GM19328 (cell line): Measurements from ENCODE around the gene PSRC1.
"Not testable (repeated sequence)": the region's sequence is repeated elsewhere in the genome, so short reads cannot be mapped to it uniquely, and the experiment has no call there.

Experiments
- ATAC-seq: cut with Tn5 transposase; IDR thresholded peaks from one replicate; pipeline ENCODE4 v1.9.1; 2021; ENCODE audit warnings: mild to moderate bottlenecking, moderate library complexity; ENCODE audit not compliant: unreplicated experiment

PSRC1 gene

GRCh38 chr1:109282952-109283747 lies at the start of gene PSRC1:
PSRC1 (minus strand) TSS chr1:109283145.
- peak; percentile 96 for ATAC-seq

DNA sequence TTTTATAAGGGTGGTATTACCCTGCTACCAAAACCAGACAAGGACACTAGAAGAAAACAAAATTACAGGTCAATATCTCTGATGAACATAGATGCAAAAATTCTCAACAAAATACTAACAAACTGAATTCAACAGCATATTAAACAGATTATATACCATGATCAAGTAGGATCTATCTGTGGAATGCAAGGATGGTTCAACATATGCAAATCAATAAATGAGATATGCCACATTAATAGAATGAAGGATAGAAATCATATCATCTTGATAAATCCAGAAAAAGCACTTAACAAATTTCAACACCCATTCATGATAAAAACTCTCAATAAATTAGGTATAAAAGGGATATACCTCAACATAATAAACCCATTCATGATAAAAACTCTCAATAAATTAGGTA lies 48.2 kb upstream of the PSRC1 start:
- ATAC-seq = no peak

DNA sequence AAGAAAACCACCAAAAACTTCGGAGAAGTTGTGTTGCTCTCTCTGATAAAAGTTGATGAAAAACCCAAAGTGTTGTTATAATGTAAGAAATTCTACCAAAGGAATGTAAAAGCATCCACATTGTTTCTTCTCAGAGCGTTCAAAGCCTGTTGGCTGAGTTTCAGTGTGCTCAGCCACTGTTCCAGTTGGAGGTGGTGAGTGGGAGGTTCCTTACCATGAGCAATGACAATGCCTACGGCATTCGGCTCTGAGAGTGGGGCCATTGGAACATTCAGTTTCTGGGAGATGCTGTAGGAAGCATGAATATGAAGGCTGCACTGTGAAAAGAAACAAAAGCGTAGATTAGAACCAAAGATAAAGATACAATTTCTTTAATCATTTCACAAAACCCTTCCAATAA lies 44.3 kb upstream of the PSRC1 start:
- ATAC-seq = no peak

DNA sequence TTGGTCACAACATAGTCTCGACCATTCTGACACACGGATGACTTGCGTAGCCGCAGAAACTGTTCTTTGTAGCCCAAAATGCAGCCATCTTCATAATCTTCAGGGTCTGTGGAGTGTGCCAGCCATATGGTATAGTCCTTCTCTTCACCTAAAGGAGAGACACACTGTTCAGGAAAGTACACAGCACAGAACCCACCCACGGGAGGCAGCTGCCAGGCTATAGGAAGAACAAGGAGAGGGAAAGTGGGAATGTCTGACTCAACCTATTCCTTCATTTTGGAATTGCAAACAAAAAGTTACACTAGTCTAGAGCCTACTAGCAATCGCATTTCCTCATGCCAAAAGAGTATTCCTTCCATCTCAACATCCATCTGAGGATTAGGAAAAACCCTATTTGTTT lies 40.0 kb upstream of the PSRC1 start:
- ATAC-seq = no peak

- no peak for ATAC-seq
These were observed 36.2 kb upstream of the PSRC1 start for GRCh38 chr1:109319114-109319513.

DNA sequence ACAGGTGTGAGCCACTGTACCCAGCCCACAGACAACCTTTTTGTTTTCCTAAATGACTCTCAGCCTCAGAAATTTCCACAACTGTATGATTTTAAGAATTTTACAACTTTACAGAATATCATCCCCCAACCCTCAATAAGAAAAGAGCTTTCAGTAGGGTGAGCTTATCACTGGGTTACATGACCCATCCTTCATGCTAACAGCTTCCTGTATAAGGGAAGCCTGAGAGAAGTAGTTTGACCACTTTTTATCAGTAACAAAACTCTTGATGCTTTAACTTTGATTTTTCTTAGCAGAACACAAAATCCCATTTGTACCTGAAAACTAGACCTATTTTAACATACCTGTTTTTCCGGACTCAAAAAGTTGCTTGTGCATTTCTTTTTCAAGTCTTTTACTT lies 33.6 kb upstream of the PSRC1 start:
- no peak for ATAC-seq

DNA sequence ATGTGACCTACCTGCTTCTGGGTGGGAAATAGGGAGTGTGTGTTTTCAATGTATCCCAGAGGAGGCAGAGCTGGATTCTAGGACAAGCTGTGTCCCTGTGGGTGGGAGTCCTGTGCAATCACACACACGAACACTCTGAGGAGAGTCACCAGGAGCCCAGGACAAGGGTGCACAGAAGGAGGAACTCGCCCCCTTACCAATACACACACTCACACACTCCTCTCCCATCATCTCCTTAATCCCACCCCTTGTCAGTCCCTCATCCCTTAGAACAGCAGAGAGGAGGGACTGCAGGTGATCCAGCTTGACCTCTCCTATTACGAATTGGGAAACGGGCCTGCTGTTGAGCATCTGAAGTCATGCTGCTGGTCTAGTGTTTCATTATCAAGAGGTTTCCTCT lies 32.3 kb upstream of the PSRC1 start:
- no peak for ATAC-seq

GRCh38 chr1:109314795-109315194 lies 31.9 kb upstream of the PSRC1 start:
- ATAC-seq = no peak

GRCh38 chr1:109312978-109313775 lies 30.2 kb upstream of the PSRC1 start:
- no peak for ATAC-seq

- no peak for ATAC-seq
These were observed 29.3 kb upstream of the PSRC1 start for GRCh38 chr1:109312246-109312645.

DNA sequence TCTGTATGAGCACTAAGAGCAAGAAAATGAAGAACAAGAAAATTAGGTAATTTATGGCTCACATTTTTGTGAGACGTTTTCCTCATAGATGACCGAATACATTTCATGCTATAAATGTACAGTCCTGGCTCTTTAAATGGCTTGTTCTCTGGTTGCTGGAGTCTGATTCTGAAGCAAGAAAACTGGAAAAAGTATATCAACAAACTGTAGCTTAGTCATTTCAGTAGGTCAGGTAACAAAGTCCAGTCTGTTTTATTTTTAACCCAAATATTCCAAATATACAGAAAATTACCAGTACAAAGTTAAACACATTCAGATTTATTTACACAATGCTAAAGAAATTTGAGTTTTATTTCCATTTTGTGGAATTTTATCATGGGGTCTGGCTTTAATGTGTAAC lies 26.4 kb upstream of the PSRC1 start:
- ATAC-seq = no peak

DNA sequence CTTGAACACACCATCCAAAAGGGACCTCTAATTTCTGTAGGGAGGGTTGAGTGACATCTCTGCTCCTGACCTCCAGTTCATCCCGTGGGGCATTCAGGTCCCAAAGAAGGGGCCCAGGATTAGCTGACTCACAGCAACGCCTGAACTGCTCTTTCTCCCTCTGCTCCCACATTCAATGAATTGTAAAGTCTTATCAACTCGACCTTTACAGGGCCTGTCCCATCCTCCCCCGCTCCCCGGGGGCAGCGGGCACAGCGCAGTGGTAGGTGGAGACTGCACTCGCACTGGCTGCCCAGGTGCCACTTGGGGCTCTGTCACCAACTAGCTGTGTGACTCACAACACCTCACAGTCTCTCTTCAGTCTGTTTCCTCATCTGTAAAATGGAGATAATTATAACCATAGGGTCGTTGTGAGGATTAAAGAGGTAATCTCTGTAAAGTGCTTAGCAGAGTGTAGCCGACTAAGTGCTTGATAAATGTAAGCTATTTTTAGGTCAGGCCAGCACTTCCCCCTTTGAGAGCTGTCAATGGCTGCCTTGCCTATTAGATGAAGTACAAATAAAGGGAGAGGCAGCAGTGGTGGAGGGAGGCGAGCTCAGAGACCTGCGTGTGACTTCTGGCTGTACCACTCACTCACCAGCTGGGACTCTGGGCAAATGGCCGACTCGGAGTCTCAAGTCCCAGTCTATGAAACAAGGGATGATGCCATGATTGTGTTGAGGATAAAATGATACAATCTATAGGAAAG lies 24.5 kb upstream of the PSRC1 start:
- ATAC-seq = no peak

DNA sequence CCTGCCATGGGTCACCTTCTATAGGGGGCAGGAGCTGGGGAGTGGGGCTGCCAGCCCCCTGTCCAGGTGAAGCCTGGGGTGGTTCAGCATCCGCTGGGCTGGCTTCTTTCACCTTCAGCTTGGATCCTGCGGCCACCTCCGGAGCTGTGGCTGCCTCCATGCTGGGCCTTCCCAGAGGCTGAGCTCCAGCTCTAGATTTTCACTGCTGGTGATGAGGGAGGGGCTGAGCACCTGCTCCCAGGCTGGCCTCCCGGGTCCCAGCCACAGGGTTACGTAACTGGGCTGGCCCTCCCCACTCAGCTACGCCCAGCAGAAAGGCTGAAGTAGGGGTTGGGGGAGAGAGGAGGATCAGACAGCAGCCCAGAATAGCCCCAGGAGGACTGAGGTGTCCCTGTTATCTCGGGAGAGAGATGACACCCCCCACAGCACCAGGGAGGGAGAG lies 23.9 kb upstream of the PSRC1 start, which contains the start of gene MYBPHL:
MYBPHL (minus strand) TSS at position 180 of the 442 bp plus-strand sequence; CDS start at position 160, 20 bp downstream.
- ATAC-seq = no peak

DNA sequence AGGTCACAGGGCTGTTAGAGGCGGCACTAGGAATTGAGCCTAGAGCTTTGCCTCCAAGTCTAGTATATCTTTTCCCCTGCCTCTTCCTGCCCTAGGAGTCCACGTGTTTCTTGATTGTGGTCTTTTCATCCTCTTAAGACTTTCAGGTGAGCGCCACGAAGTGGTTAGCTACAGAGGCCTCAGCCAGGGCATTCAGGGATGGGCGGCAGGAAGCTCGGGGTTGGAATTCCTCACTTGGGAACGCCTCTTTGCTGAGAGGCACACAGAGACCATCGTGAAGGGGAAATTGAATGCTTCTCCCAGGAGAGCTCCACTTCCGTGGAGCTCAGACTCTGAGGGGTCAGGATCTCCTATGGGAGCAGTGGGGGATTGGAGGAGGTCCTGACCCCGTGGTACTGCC lies 23.0 kb upstream of the PSRC1 start:
- not testable (repeated sequence) for ATAC-seq

DNA sequence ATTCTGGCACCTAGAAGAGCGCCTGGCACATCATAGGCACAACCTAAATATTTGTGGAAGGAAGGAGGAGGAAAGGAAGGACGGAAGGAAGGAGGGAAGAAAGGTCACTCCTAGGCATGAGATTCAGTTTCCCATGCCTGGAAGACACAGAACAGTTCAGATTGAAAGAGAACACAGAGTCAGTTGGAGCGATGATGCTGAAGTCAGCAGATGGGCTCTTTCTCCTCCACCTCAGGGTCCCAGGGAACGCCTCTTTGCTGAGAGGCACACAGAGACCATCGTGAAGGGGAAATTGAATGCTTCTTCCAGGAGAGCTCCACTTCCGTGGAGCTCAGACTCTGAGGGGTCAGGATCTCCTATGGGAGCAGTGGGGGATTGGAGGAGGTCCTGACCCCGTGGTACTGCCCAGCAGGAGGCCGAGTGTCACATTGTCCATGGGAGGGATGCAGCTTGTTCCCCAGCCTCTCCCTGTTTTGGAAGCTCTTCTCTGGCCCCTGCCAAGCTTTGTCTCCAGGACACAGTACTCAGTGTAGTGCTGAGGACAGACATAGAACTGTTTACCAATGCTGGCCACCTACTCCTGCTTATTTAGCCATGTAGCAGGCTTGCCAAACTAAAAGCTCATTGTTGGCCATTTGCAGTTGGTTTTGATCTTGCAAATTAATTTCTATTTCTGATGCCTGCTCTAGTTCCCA lies 21.4 kb upstream of the PSRC1 start:
- no peak for ATAC-seq

DNA sequence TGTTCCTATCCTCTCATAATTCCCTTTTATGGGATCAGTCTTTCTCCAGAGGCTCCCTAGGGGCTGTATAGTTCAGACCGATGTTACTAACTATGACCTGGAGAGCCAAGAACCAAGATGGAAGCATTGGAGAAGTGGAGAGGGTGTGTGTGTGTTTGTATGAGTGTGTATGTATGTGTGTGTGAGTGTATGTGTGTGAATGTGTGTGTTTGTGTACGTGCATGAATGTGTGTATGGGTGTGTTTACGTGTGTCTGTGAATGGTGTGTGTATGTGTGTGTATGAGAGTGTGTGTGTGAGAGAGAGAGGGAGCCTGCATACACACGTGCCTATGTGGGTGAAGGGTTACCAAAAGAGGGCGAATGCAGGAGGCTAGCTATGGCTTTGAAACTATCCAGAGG lies 18.9 kb upstream of the PSRC1 start:
- no peak for ATAC-seq

GRCh38 chr1:109300650-109301151 lies 17.8 kb upstream of the PSRC1 start:
- no peak for ATAC-seq

DNA sequence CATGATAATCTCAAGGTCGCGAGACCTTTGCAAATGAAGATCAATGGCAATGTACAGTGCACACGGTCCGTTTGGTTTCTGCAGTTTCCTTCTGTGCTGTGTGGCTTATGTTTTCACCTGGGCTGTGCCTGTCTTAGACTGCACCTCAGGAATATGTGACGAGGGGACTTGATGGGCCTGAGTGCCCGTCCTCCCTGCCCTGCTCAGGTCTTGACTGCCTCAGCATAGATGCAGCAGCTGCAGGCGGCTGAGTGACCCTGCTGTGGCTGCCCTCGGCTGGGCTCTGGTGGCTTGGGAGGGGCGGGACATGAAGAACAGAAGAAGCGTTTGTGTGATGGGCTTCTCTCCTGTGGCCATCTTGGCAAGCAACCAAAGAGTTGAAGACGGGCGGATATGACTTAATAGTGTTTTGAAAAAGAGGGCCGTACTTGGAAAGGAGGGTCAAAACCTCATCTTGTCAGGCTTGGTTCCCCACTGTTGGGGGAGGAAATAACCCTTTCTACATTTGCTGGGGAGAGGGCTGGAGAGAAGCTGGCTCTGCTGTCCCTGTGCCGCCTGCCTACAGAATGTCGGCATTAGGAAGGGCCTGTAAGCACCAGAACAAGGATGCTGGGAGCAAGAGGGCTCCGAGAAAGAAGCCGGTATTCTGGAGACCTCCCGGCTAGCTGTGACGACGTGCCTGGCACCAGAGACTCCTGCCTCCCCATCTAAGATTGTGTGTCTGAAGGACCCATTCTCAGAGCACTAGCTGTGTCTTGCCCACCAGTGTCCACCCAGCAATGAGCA lies 16.8 kb upstream of the PSRC1 start:
- ATAC-seq = no peak

DNA sequence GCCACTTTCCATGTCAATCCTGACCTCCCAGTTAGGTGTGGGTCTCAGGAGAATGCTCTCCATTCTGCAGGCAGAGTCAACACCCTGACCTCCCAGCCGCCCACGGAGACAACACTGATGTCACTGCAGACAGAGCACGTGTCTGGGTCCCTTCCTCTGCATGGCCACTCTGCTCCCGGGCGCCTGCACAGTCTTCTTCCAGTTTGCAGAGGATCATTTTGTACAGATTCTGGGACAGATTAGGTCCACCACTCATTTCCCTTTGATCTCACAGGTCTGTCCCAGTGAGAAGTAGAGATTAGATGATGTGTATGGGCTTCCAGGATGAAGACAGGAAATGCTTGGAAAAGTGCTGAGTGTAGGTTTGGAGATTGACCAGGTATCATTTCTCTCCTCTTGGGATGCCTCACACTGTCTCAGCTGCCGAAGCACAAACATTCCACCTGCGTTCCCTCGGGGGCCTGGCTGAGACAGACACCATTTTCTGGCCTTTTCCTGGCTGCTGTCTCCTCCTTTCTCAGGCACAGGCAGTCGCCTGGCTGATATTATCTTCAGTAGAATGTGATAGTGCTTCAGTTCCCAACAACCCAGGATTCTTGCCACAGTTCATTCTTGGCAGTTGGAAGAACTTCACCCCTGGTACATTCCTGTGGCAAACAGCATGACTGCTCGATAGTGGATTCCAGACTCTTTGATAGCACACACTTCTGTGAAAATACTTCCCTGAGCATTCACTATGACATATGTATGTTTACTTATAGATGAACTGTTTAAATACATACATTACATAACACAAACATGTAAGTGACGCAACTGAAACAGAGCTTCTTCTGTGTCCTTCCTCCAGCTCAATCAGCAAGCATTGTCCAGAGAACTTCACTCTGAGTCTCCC lies 16.0 kb upstream of the PSRC1 start:
- ATAC-seq = no peak
